T follicular helper cell (primary cell): ENCODE measurements around the gene MYL3.
A peak's percentile ranks its signal among the peaks of the same experiment; 100 is the strongest.

Experiments used
- DNase-seq: peaks from one replicate; pipeline ENCODE4 v3.0.0-alpha.2; 2020; ENCODE audit warnings: low read depth

MYL3 gene

DNA sequence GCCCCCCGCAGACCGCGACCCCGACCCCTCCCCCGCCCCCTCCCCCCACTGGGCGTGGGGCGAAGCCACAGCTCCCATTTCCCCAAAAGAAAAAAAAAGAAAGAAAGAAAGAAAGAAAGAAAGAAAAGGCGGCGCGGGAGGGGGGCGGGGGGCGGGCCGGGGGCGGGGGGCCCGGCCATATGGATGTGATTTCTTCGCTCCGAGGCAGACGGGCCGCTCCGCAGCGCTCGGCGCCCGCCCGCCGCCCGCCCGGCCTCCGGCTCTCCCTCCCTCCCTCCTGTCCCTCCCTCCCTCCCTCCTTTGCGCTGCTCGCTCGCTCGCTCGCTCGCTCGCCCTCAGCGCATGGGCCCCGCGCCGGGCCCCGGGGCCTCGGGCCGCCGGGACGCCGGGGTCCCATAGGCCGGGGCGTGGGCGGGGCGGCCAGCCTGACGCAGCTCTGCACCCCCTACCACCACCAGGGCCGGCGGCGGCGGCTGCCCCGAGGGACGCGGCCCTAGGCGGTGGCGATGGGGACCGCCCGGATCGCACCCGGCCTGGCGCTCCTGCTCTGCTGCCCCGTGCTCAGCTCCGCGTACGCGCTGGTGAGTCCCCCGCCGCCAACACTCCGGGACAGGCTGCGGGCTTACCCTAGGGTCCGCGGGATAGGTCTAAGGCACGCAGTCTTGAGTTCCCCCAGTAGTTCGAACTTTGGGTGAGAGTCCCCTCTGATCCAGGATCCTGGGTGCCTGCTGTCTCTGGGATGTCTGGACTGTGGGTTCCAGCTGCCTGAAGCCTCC is 20.0 kb upstream of the MYL3 start:
- no peak for DNase-seq

GRCh38 chr3:46882377-46883053 is 19.3 kb upstream of the MYL3 start:
- no peak for DNase-seq

DNA sequence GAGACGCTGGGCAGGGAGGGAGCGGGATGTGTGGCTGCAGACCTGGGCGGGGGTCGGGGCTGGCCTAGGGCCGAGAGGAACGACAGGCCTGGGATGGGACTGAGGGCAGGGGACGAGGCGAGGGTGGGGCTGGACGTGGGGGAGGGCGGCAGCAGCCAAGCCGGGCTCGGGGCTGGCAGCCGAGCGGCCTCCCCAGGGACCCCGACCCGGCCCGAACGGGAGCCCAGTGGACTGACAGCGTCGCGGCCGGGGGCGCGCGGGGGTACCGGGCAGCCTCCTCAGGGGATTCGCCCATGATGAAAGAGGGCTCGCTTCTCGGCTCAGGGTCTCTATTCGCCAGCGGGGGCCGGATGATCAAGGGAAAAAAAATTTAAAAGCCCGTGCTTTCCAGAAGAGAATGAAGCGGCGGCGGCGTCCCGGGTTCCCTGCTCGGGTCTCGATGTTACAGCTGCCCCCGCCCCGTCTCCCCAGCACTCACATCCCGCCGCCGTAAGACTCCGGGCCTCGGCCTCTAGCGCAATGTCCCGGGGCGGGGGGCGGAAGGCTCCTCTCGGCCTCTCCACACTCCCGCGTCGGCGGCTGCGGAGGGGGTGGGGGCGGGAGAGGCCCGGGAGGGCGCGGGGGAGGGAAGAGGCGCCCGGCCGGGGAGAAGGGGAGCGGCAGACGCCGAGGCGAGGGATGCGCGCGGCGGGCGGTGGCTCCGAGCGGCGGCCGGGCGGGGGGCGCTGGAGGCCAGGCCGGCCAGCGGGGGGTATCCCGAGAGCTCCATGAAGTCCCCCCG is 18.5 kb upstream of the MYL3 start:
- no peak for DNase-seq

GRCh38 chr3:46880884-46881595 is 17.8 kb upstream of the MYL3 start:
- DNase-seq = no peak

DNA sequence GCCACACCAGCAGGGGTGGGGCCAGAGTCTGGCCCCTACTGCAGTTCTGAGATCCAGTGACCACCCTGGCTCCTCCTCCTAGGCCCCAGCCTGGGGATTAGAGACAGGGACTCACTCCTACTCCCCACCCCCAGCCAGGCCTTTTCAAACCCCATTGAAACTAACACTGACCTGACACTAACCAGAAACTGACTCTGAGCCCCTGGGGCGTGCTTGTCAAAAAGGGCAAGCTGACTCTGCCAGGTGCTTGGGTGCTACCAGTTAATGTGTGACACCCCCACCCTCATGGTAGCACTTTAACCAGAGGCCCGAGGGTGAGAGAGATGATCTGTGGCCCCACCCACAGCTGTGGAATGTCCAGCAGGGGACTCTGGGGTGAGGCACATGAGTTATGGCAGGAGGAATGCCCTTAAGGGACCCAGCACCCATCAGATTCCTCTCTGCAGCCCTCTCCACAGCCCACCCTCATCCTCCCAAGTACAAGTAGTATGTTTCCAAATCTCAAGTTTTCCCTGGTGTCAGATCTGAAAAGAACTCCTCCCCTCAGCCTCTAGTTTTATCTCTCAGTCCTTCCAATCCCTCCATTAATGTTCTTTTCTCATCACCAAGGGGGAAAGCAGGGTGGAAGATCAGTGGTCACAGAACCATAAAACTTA is 15.7 kb upstream of the MYL3 start:
- DNase-seq = no peak

- DNase-seq = no peak
Measured at GRCh38 chr3:46877406-46878125, 14.3 kb upstream of the MYL3 start, which contains the start of gene PTH1R. Gene PTH1R (plus strand): TSS chr3:46877721. CDS start chr3:46883560, 5,839 bp downstream.

GRCh38 chr3:46876313-46877300 is 13.4 kb upstream of the MYL3 start:
- DNase-seq = no peak

DNA sequence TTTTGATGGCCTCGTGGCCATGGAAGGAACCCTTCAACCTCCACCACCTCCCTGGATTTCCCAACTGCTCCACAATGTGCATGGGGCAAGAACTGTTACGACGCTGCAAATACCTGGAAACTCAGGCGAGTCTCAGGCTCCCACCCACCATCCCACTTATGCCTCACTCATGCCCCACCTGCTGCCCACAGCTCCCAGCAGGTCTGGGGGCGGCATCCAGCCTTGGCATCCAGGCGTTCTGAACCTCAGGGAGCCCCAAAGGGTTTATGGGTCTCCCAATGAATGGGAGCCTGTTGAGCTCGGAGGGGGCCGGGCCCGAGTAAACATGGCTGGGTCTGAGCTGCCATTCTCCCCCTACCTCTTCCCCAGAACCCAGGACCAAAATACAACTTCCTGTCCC is 12.3 kb upstream of the MYL3 start:
- no peak for DNase-seq

GRCh38 chr3:46874430-46874829 is 11.2 kb upstream of the MYL3 start:
- no peak for DNase-seq

- DNase-seq = no peak
Measured at GRCh38 chr3:46873521-46873920, 10.3 kb upstream of the MYL3 start.

DNA sequence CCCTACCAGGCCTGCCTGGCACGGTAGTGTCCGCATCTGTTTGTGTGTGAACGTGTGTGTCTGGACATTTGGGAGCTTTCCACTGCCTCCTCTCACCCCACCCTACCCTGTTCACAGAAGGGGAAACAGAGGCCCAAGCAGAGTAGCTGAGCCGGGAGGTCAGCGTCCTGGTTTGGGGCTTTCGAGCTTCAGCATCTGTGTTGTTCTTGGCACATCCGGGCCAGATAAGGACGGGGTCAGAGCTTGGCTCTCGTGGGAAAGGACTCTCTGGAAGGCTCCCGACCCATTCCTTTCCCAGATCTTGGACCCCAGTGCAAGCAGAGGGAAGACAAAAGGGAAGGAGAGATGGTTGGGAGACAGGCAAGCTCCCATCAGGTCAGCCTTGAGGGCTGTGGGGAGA is 8.0 kb upstream of the MYL3 start:
- DNase-seq = no peak

- no peak for DNase-seq
Measured at GRCh38 chr3:46870651-46871050, 7.4 kb upstream of the MYL3 start.

GRCh38 chr3:46869440-46869839 is 6.2 kb upstream of the MYL3 start:
- no peak for DNase-seq

- DNase-seq = no peak
Measured at GRCh38 chr3:46868948-46869347, 5.7 kb upstream of the MYL3 start.

- DNase-seq = no peak
Measured at GRCh38 chr3:46868287-46868686, 5.0 kb upstream of the MYL3 start.

DNA sequence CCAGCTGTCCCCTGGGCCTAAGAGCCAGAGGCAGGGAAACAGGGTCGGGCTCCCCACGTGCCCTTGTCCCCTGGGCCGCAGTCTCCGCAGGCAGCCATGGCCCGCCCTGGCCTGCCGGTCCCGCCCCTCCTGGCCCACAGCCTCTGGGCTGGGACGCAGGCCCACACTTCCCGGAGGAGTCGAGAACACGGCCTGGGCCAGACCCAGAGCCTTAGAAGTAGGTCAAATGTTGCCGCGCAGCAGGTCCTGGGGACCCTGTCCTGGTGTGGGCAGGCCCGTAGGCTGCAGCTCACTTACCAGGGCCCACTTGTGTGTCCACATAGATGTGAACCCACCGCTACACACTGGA is 4.3 kb upstream of the MYL3 start:
- no peak for DNase-seq

DNA sequence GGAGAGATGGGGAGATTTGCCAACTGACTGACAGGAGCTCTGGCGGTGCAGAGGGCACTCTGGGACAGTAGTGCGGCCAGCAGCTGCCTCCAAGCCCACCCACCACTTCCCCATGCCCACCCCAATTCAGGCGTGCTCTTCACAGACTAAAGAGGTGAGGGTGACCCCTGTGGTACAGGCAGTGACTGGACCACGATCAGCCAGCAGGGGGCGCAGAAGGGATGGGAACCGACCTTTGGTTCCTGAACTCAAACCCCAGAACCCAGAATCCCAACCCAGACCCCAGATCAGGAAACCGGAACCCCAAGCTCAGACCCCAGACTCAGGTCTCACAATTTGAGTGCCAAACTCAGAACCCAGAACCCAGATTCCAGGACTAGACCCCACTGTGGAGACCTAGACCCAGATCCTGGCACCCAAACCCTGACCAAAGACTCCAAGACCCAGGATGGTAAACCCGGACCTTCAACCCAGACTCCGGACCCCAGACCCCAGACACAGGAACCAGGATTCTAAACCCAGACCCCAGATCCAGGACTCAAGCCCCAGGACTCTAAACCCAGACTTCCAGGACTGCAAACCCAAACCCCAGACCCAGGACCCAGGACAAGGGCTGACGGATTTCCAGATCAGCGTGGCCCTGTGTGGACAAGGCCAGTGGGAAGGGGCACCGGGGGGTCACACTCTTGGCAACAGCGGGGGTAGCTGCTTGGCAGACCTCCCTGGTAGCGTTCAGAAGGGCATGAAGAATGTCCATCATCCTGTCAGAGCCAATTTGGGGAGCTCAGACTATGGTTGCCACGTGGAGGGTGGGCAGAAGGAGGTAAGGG is 3.7 kb upstream of the MYL3 start:
- DNase-seq = peak; percentile 68

DNA sequence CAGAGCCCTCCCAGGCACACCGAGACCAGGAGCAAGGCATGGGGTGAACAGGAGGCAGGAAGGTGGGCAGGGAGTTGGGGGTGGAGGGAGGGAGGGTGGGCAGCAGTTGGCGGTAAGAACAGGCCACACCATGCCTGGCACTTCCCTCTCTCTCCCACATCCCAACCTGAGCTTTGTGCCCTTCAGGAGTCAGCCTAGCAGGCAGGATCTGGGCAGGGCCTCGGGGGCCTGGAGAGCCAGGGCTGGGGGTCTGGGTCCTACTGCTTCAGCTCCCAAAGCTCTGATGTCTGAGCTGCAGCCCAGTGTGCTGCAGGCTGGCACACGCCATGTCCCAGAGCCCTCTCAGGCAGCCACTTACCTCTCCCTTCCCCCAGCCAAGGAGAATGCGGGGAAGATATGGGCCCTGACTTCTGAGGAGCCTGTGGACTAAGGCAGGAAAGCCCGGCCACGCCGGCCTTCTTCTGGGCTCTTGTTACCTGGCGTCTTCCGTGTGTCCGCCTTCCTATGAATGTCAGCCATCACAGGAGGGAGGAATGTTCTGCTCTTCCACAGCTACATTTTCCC is 2.9 kb upstream of the MYL3 start:
- DNase-seq = no peak

DNA sequence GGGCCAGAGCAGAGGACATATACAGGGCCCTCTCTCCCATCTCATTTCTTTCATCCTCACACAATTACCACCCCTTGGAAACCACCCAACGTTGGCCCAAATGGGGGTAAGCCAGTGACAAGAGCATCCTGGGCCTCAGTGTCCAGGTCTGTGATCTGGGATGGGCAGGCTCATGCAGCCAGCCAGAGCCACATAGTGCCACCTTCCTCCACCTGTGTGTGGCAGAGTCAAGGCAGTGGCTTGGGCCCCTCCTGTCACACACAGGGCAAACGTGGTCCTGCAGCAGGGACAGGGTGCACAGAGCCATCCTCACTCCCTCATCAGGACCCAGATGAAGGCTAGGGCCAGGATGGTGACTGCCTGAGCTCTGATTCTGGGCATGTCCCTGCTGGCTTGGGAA is 2.3 kb upstream of the MYL3 start:
- no peak for DNase-seq
